Trophoblast cell (in vitro differentiated cells and primary cell): Measurements from ENCODE around the gene TYW3.

ENCODE experiments used
- DNase-seq, 2 donors: peaks; one replicate each; pipeline ENCODE4 v3.0.0-alpha.2; 2016
- H2AFZ ChIP-seq: 2 replicates; pipeline ENCODE4 v1.6.1; 2013; ENCODE audit warnings: low read length, moderate library complexity, mild to moderate bottlenecking; ENCODE audit not compliant: insufficient read depth, poor library complexity
- H2AK5ac ChIP-seq: 2 replicates; pipeline ENCODE4 v1.6.1; 2013; ENCODE audit warnings: mild to moderate bottlenecking, low read length
- H2BK120ac ChIP-seq: 2 replicates; pipeline ENCODE4 v1.6.1; 2013; ENCODE audit warnings: low read length, mild to moderate bottlenecking, moderate library complexity; ENCODE audit not compliant: insufficient read depth, poor library complexity
- H2BK12ac ChIP-seq: 2 replicates; pipeline ENCODE4 v1.6.1; 2013; ENCODE audit warnings: mild to moderate bottlenecking, low read length, moderate library complexity
- H2BK5ac ChIP-seq: 2 replicates; pipeline ENCODE4 v1.6.1; 2013; ENCODE audit warnings: low read length, low read depth, moderate library complexity, mild to moderate bottlenecking; ENCODE audit not compliant: poor library complexity
- H3K14ac ChIP-seq: 2 replicates; pipeline ENCODE4 v1.6.1; 2013; ENCODE audit warnings: mild to moderate bottlenecking, low read length
- H3K18ac ChIP-seq: 2 replicates; pipeline ENCODE4 v1.6.1; 2013; ENCODE audit warnings: mild to moderate bottlenecking, low read length
- H3K23ac ChIP-seq: 2 replicates; pipeline ENCODE4 v1.6.1; 2013; ENCODE audit warnings: low read length
- H3K27ac ChIP-seq: 2 replicates; pipeline ENCODE4 v1.5.1; 2013; ENCODE audit warnings: low read depth, mild to moderate bottlenecking, inconsistent platforms, low read length, moderate library complexity
- H3K27me3 ChIP-seq: 2 replicates; pipeline ENCODE4 v1.6.1; 2013; ENCODE audit warnings: inconsistent platforms, mild to moderate bottlenecking, low read length, moderate library complexity; ENCODE audit not compliant: insufficient read depth
- H3K36me3 ChIP-seq, 2 experiments: 1 replicate in 1 of 2; 2 replicates in 1 of 2; pipeline ENCODE4 v1.6.1; 2013; ENCODE audit warnings: low read length in 2 of 2, mild to moderate bottlenecking in 2 of 2, moderate library complexity in 1 of 2; ENCODE audit not compliant: insufficient read depth in 2 of 2, control insufficient read depth in 1 of 2
- H3K4ac ChIP-seq: 2 replicates; pipeline ENCODE4 v1.6.1; 2013; ENCODE audit warnings: low read depth, mild to moderate bottlenecking, low read length, moderate library complexity
- H3K4me1 ChIP-seq, 2 experiments: 1 replicate in 1 of 2; 2 replicates in 1 of 2; pipeline ENCODE4 v1.6.1; 2013; ENCODE audit warnings: low read length in 2 of 2, mild to moderate bottlenecking in 2 of 2, moderate library complexity in 1 of 2; ENCODE audit not compliant: insufficient read depth in 2 of 2, control insufficient read depth in 1 of 2
- H3K4me2 ChIP-seq: 2 replicates; pipeline ENCODE4 v1.6.1; 2013; ENCODE audit warnings: inconsistent platforms, mild to moderate bottlenecking, low read length, moderate library complexity
- H3K4me3 ChIP-seq: 2 replicates; pipeline ENCODE4 v1.5.1; 2013; ENCODE audit warnings: mild to moderate bottlenecking, low read depth, low read length, inconsistent platforms
- H3K79me1 ChIP-seq: one replicate; pipeline ENCODE4 v1.6.1; 2013; ENCODE audit warnings: low read length
- H3K79me2 ChIP-seq: 2 replicates; pipeline ENCODE4 v1.6.1; 2013; ENCODE audit warnings: low read length, mild to moderate bottlenecking; ENCODE audit not compliant: control insufficient read depth, insufficient read depth, poor library complexity
- H3K9ac ChIP-seq: 2 replicates; pipeline ENCODE4 v1.6.1; 2013; ENCODE audit warnings: mild to moderate bottlenecking, low read length
- H3K9me3 ChIP-seq: 2 replicates; pipeline ENCODE4 v1.6.1; 2013; ENCODE audit warnings: low read depth, mild to moderate bottlenecking, control low read depth, inconsistent platforms, low read length; ENCODE audit not compliant: insufficient read depth
- H4K12ac ChIP-seq: 2 replicates; pipeline ENCODE4 v1.6.1; 2013; ENCODE audit warnings: low read depth, mild to moderate bottlenecking, low read length, moderate library complexity
- H4K8ac ChIP-seq: 2 replicates; pipeline ENCODE4 v1.6.1; 2013; ENCODE audit warnings: low read depth, mild to moderate bottlenecking, low read length, moderate library complexity
- H4K91ac ChIP-seq: one replicate; pipeline ENCODE4 v1.6.1; 2013; ENCODE audit warnings: low read depth, mild to moderate bottlenecking, low read length, moderate library complexity
- WGBS: extraction: QIAGEN DNeasy Blood & Tissue Kit; methylation state at CpG from one replicate; pipeline ENCODE4 v1.1.7; 2013; ENCODE audit warnings: missing lambda C conversion rate; ENCODE audit not compliant: insufficient read length, insufficient coverage; ENCODE audit errors: extremely low coverage; 5-methylcytosine and 5-hydroxymethylcytosine counted together

The TYW3 gene

DNA sequence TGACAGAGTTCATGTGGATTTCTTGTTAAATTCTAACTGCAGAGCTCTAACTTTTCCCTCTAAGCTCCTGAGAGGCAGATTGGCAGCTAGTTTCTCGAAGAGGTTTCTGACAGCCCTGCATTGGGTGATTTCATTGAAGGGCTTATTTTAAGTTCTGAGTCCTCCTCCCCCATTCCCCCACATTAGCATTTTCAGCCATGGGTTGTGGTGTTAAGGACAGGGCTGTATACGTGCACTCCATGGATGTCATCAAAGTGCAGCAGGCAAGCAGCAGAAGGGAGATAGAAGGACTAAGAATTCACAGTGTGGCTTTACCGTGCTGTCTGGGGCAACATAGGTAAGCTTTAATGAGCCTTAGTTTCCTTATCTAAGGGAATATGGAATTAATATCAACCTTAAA is 19.1 kb upstream of the TYW3 start:
- no peak overlapping the region for H3K23ac ChIP-seq
- no peak overlapping the region for H2AK5ac ChIP-seq
- no peak for DNase-seq
- no peaks in the 10 kb centered on the region for H3K79me1 ChIP-seq
- H3K9ac ChIP-seq: no peak overlapping the region
- H3K79me2 ChIP-seq: no peaks in the 10 kb centered on the region
- H2AFZ ChIP-seq: no peak overlapping the region
- H3K4me2 ChIP-seq: no peak overlapping the region
- H3K14ac ChIP-seq: no peak overlapping the region
- no peaks in the 10 kb centered on the region for H3K27me3 ChIP-seq
- no peak overlapping the region for H2BK120ac ChIP-seq
- H3K4me3 ChIP-seq: no peak overlapping the region
- no CpG with 5 or more reads among the region's 3 CpGs for WGBS
- H4K12ac ChIP-seq: no peak overlapping the region
- H3K9me3 ChIP-seq: no peaks in the 10 kb centered on the region
- peaks cover 2 to 4% of the 10 kb centered on the region in 2 experiments for H3K4me1 ChIP-seq
- peaks cover 2 to 11% of the 10 kb centered on the region in 2 experiments for H3K36me3 ChIP-seq
- H2BK5ac ChIP-seq: no peak overlapping the region
- H3K18ac ChIP-seq: no peak overlapping the region
- H4K8ac ChIP-seq: no peak overlapping the region
- no peak overlapping the region for H2BK12ac ChIP-seq
- no peak overlapping the region for H3K27ac ChIP-seq
- no peak overlapping the region for H3K4ac ChIP-seq
- H4K91ac ChIP-seq: no peak overlapping the region

GRCh38 chr1:74714429-74715235 is 18.3 kb upstream of the TYW3 start:
- H3K79me2 ChIP-seq: no peaks in the 10 kb centered on the region
- no peak overlapping the region for H2BK12ac ChIP-seq
- H3K27me3 ChIP-seq: no peaks in the 10 kb centered on the region
- no peak overlapping the region for H3K4me3 ChIP-seq
- no peaks in the 10 kb centered on the region for H3K9me3 ChIP-seq
- no peak overlapping the region for H3K27ac ChIP-seq
- peaks cover 2 to 14% of the 10 kb centered on the region in 2 experiments for H3K36me3 ChIP-seq
- no peak overlapping the region for H3K14ac ChIP-seq
- no peak overlapping the region for H4K8ac ChIP-seq
- peaks cover 2 to 4% of the 10 kb centered on the region in 2 experiments for H3K4me1 ChIP-seq
- H3K4ac ChIP-seq: no peak overlapping the region
- H4K91ac ChIP-seq: no peak overlapping the region
- H2BK120ac ChIP-seq: no peak overlapping the region
- H3K18ac ChIP-seq: no peak overlapping the region
- H3K9ac ChIP-seq: no peak overlapping the region
- no peaks in the 10 kb centered on the region for H3K79me1 ChIP-seq
- no peak overlapping the region for H2BK5ac ChIP-seq
- no peak overlapping the region for H2AFZ ChIP-seq
- H3K4me2 ChIP-seq: no peak overlapping the region
- DNase-seq: no peak
- H3K23ac ChIP-seq: no peak overlapping the region
- H4K12ac ChIP-seq: no peak overlapping the region
- no CpG with 5 or more reads among the region's 1 CpG for WGBS
- H2AK5ac ChIP-seq: no peak overlapping the region

DNA sequence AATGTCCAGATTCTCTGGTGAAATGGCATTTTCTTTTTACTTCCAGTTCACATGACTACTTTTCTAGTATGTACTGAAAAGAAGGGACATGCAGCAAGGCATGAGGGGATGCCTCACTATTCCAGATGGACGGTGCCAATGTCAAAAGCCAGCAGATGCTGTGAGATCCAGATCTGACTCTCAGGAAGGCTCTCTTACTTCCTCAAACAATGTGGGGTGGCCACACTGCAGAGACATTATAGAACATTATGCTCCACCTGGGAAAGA is 17.8 kb upstream of the TYW3 start:
- H3K4ac ChIP-seq: no peak overlapping the region
- no peak overlapping the region for H2AK5ac ChIP-seq
- no peak overlapping the region for H3K9ac ChIP-seq
- no peak overlapping the region for H3K4me2 ChIP-seq
- no peak overlapping the region for H3K27ac ChIP-seq
- H3K23ac ChIP-seq: no peak overlapping the region
- H3K4me3 ChIP-seq: no peak overlapping the region
- H3K36me3 ChIP-seq: peaks cover 2 to 15% of the 10 kb centered on the region in 2 experiments
- H2BK120ac ChIP-seq: no peak overlapping the region
- no CpG with 5 or more reads among the region's 1 CpG for WGBS
- H3K14ac ChIP-seq: no peak overlapping the region
- no peaks in the 10 kb centered on the region for H3K27me3 ChIP-seq
- no peak overlapping the region for H3K18ac ChIP-seq
- H4K8ac ChIP-seq: no peak overlapping the region
- H2BK5ac ChIP-seq: no peak overlapping the region
- no peaks in the 10 kb centered on the region for H3K79me1 ChIP-seq
- H2AFZ ChIP-seq: no peak overlapping the region
- no peak for DNase-seq
- H4K91ac ChIP-seq: no peak overlapping the region
- peaks cover 2 to 4% of the 10 kb centered on the region in 2 experiments for H3K4me1 ChIP-seq
- no peaks in the 10 kb centered on the region for H3K79me2 ChIP-seq
- H4K12ac ChIP-seq: no peak overlapping the region
- no peak overlapping the region for H2BK12ac ChIP-seq
- H3K9me3 ChIP-seq: no peaks in the 10 kb centered on the region

DNA sequence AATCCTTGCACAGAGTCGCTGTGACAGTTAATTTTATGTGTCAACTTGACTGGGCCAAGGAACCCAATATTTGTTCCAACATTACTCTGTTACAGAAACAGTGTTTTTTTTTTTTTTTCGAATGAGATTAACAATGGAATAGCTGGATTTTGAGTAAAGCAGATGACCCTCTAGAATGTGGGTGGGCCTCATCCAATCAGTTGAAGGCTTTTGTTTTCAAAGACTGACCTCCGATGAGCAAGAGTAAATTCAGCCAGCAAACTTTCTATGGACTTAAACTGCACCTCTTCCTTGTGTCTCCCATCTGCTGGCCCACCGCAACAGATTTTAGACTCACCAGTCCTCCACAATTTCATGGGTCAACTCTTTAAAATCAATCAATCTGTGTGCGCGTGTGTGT is 17.1 kb upstream of the TYW3 start:
- H3K4me1 ChIP-seq: peaks cover 2 to 4% of the 10 kb centered on the region in 2 experiments
- no peak overlapping the region for H3K4ac ChIP-seq
- H3K4me2 ChIP-seq: no peak overlapping the region
- H3K79me2 ChIP-seq: no peaks in the 10 kb centered on the region
- DNase-seq: no peak
- H4K8ac ChIP-seq: no peak overlapping the region
- no peak overlapping the region for H2AK5ac ChIP-seq
- no CpG with 5 or more reads among the region's 6 CpGs for WGBS
- no peak overlapping the region for H3K27ac ChIP-seq
- H3K9me3 ChIP-seq: no peaks in the 10 kb centered on the region
- no peak overlapping the region for H4K12ac ChIP-seq
- peaks cover 2 to 16% of the 10 kb centered on the region in 2 experiments for H3K36me3 ChIP-seq
- H3K9ac ChIP-seq: no peak overlapping the region
- no peaks in the 10 kb centered on the region for H3K27me3 ChIP-seq
- H2BK120ac ChIP-seq: no peak overlapping the region
- H2AFZ ChIP-seq: no peak overlapping the region
- H3K4me3 ChIP-seq: no peak overlapping the region
- H2BK12ac ChIP-seq: no peak overlapping the region
- no peak overlapping the region for H2BK5ac ChIP-seq
- H3K79me1 ChIP-seq: no peaks in the 10 kb centered on the region
- H3K18ac ChIP-seq: no peak overlapping the region
- H3K14ac ChIP-seq: no peak overlapping the region
- no peak overlapping the region for H3K23ac ChIP-seq
- H4K91ac ChIP-seq: no peak overlapping the region
